ENCODE measurements around the gene RAPGEF5.

RAPGEF5 gene

GRCh38 chr7:22317632-22318031 is 39.3 kb downstream of the RAPGEF5 start:
- no peak for DNase-seq
- no peaks in the 10 kb centered on the region for H3K4me1 Mint-ChIP-seq
- H3K27ac Mint-ChIP-seq = no peak overlapping the region
- no peaks in the 10 kb centered on the region for H3K9me3 Mint-ChIP-seq
- H3K27me3 Mint-ChIP-seq = peaks cover 8% of the 10 kb centered on the region
- no peak overlapping the region for H3K4me3 Mint-ChIP-seq
- ATAC-seq = no peak

GRCh38 chr7:22316914-22317313 is 40.0 kb downstream of the RAPGEF5 start:
- peaks cover 8% of the 10 kb centered on the region for H3K27me3 Mint-ChIP-seq
- H3K9me3 Mint-ChIP-seq = no peaks in the 10 kb centered on the region
- no peak for DNase-seq
- H3K4me1 Mint-ChIP-seq = no peaks in the 10 kb centered on the region
- no peak overlapping the region for H3K4me3 Mint-ChIP-seq
- H3K27ac Mint-ChIP-seq = no peak overlapping the region
- ATAC-seq = no peak

- ATAC-seq = no peak
These were observed 49.1 kb downstream of the RAPGEF5 start for GRCh38 chr7:22307816-22308215.

GRCh38 chr7:22305706-22306105 is 51.2 kb downstream of the RAPGEF5 start:
- no peaks in the 10 kb centered on the region for H3K27me3 Mint-ChIP-seq
- DNase-seq (no peak), ATAC-seq (no peak)
- no peak overlapping the region for H3K27ac Mint-ChIP-seq
- no peak overlapping the region for H3K4me3 Mint-ChIP-seq
- H3K4me1 Mint-ChIP-seq = no peaks in the 10 kb centered on the region
- peaks cover 0 to 11% of the 10 kb centered on the region in 2 donors for H3K9me3 Mint-ChIP-seq

More at GRCh38 chr7:22307816-22308215, 49.1 kb downstream of the RAPGEF5 start:
- no peaks in the 10 kb centered on the region for H3K4me1 Mint-ChIP-seq
- H3K9me3 Mint-ChIP-seq = peaks cover 0 to 11% of the 10 kb centered on the region in 2 donors
- no peak overlapping the region for H3K4me3 Mint-ChIP-seq
- H3K27me3 Mint-ChIP-seq = no peaks in the 10 kb centered on the region
- no peak overlapping the region for H3K27ac Mint-ChIP-seq
- DNase-seq = no peak

GRCh38 chr7:22302951-22303423 is 54.0 kb downstream of the RAPGEF5 start:
- Mint-ChIP-seq H3K4me1 (no peaks in the 10 kb centered on the region), H3K9me3 (peaks cover 0 to 11% of the 10 kb centered on the region in 2 donors)
- ATAC-seq = no peak

GRCh38 chr7:22302193-22302592 is 54.8 kb downstream of the RAPGEF5 start:
- Mint-ChIP-seq H3K27ac (no peak overlapping the region), H3K4me1 (no peaks in the 10 kb centered on the region), H3K9me3 (peaks cover 0 to 11% of the 10 kb centered on the region in 2 donors), H3K4me3 (no peak overlapping the region), H3K27me3 (peaks cover 11% of the 10 kb centered on the region)
- ATAC-seq (no peak), DNase-seq (no peak)

More at GRCh38 chr7:22302951-22303423, 54.0 kb downstream of the RAPGEF5 start:
- no peak overlapping the region for H3K4me3 Mint-ChIP-seq
- peaks cover 11% of the 10 kb centered on the region for H3K27me3 Mint-ChIP-seq
- H3K27ac Mint-ChIP-seq = no peak overlapping the region
- no peak for DNase-seq

GRCh38 chr7:22301790-22302189 is 55.2 kb downstream of the RAPGEF5 start:
- peaks cover 11% of the 10 kb centered on the region for H3K27me3 Mint-ChIP-seq
- ATAC-seq = no peak
- peaks cover 0 to 7% of the 10 kb centered on the region in 2 donors for H3K9me3 Mint-ChIP-seq
- H3K27ac Mint-ChIP-seq = no peak overlapping the region
- DNase-seq = no peak
- H3K4me1 Mint-ChIP-seq = no peaks in the 10 kb centered on the region
- no peak overlapping the region for H3K4me3 Mint-ChIP-seq

- Mint-ChIP-seq H3K9me3 (no peaks in the 10 kb centered on the region), H3K27ac (no peak overlapping the region), H3K4me1 (no peaks in the 10 kb centered on the region), H3K4me3 (no peak overlapping the region), H3K27me3 (peaks cover 14% of the 10 kb centered on the region)
- DNase-seq (no peak), ATAC-seq (no peak)
These were observed 56.1 kb downstream of the RAPGEF5 start for GRCh38 chr7:22300839-22301238.

- Mint-ChIP-seq H3K4me1 (peaks cover 9% of the 10 kb centered on the region), H3K9me3 (no peaks in the 10 kb centered on the region), H3K27me3 (peaks cover 31% of the 10 kb centered on the region), H3K4me3 (no peak overlapping the region), H3K27ac (no peak overlapping the region)
- DNase-seq (no peak), ATAC-seq (no peak)
These were observed 60.0 kb downstream of the RAPGEF5 start for GRCh38 chr7:22296916-22297315.

- DNase-seq (no peak), ATAC-seq (no peak)
- Mint-ChIP-seq H3K4me1 (peaks cover 9% of the 10 kb centered on the region), H3K4me3 (no peak overlapping the region), H3K9me3 (no peaks in the 10 kb centered on the region), H3K27me3 (peaks cover 31% of the 10 kb centered on the region), H3K27ac (no peak overlapping the region)
These were observed 60.7 kb downstream of the RAPGEF5 start for GRCh38 chr7:22296265-22296566.

GRCh38 chr7:22295402-22296264 is 61.3 kb downstream of the RAPGEF5 start:
- Mint-ChIP-seq H3K4me3 (no peak overlapping the region), H3K27me3 (peaks cover 30% of the 10 kb centered on the region), H3K27ac (no peak overlapping the region), H3K9me3 (no peaks in the 10 kb centered on the region), H3K4me1 (peaks cover 9% of the 10 kb centered on the region)
- DNase-seq = no peak
- no peak for ATAC-seq

GRCh38 chr7:22292531-22292930 is 64.4 kb downstream of the RAPGEF5 start:
- DNase-seq (no peak), ATAC-seq (peak; percentile 72)
- H3K27ac Mint-ChIP-seq = no peak overlapping the region
- H3K9me3 Mint-ChIP-seq = no peaks in the 10 kb centered on the region
- H3K4me1 Mint-ChIP-seq = peaks cover 13% of the 10 kb centered on the region
- peaks cover 34% of the 10 kb centered on the region for H3K27me3 Mint-ChIP-seq
- H3K4me3 Mint-ChIP-seq = no peak overlapping the region

GRCh38 chr7:22291977-22292376 is 65.0 kb downstream of the RAPGEF5 start:
- no peak overlapping the region for H3K4me3 Mint-ChIP-seq
- no peak for ATAC-seq
- no peak for DNase-seq
- H3K27me3 Mint-ChIP-seq = peaks cover 34% of the 10 kb centered on the region
- peaks cover 13% of the 10 kb centered on the region for H3K4me1 Mint-ChIP-seq
- no peaks in the 10 kb centered on the region for H3K9me3 Mint-ChIP-seq
- no peak overlapping the region for H3K27ac Mint-ChIP-seq

GRCh38 chr7:22288202-22288601 is 68.8 kb downstream of the RAPGEF5 start:
- Mint-ChIP-seq H3K9me3 (no peaks in the 10 kb centered on the region), H3K4me1 (peaks cover 10% of the 10 kb centered on the region), H3K27me3 (peaks cover 31% of the 10 kb centered on the region), H3K4me3 (no peak overlapping the region), H3K27ac (no peak overlapping the region)
- ATAC-seq = no peak
- DNase-seq = no peak

- H3K4me3 Mint-ChIP-seq = no peak overlapping the region
- H3K27me3 Mint-ChIP-seq = peaks cover 28% of the 10 kb centered on the region
These were observed 69.5 kb downstream of the RAPGEF5 start for GRCh38 chr7:22287412-22287811.

GRCh38 chr7:22286436-22286835 is 70.5 kb downstream of the RAPGEF5 start:
- ATAC-seq = no peak
- peaks cover 35% of the 10 kb centered on the region for H3K27me3 Mint-ChIP-seq

More at GRCh38 chr7:22287412-22287811, 69.5 kb downstream of the RAPGEF5 start:
- H3K9me3 Mint-ChIP-seq = no peaks in the 10 kb centered on the region
- DNase-seq (no peak), ATAC-seq (no peak)
- H3K27ac Mint-ChIP-seq = no peak overlapping the region
- H3K4me1 Mint-ChIP-seq = peaks cover 5% of the 10 kb centered on the region

More at GRCh38 chr7:22286436-22286835, 70.5 kb downstream of the RAPGEF5 start:
- H3K4me1 Mint-ChIP-seq = peaks cover 5% of the 10 kb centered on the region
- DNase-seq = no peak
- no peaks in the 10 kb centered on the region for H3K9me3 Mint-ChIP-seq
- H3K27ac Mint-ChIP-seq = no peak overlapping the region
- H3K4me3 Mint-ChIP-seq = no peak overlapping the region
